Measurements from ENCODE around the gene SALL1. TPM values are rescaled to one million over a fixed set of nuclear protein-coding genes. Genes with fewer than 3 reads are reported as not detected.

Gene SALL1
- polyA plus RNA-seq, 1 experiment: 9.9 TPM

- H3K27me3 ChIP-seq (ENCODE audit: control insufficient read depth, insufficient read depth, low read length): peaks cover 17% of the 10 kb centered on the region
- TF ChIP-seq CTCF (IDR thresholded peaks at IDR 0.05; ENCODE audit: low read depth, low read length): no peak
- ChIA-PET CTCF (interaction anchor here (0.6 to 1.6 kb wide), 3 partner anchors 345 to 800 kb away, joined by 3 to 5 read pairs (median 3); no protein-coding TSS in a partner anchor), POLR2A (interaction anchor here (0.6 to 1.3 kb wide), 3 partner anchors 350 to 671 kb away, joined by 3 to 8 read pairs (median 3); no protein-coding TSS in a partner anchor)
- H3K27ac ChIP-seq (ENCODE audit: low read depth, low read length): peak overlapping the region; percentile 78
- peaks cover 8% of the 10 kb centered on the region; the same call in 1 of the 2 replicates for H3K9me3 ChIP-seq (ENCODE audit: control insufficient read depth, insufficient read depth, low read length)
- peak overlapping the region; percentile 82 for H3K4me3 ChIP-seq (ENCODE audit: low read depth, low read length)
- DNase-seq (ENCODE audit: low read depth, low spot score): no peak
Measured at GRCh38 chr16:51151435-51151960, 428 bp upstream of the SALL1 start.

- Histone ChIP-seq H3K9me3 (ENCODE audit: control insufficient read depth, insufficient read depth, low read length) (peaks cover 8% of the 10 kb centered on the region; the same call in 1 of the 2 replicates), H3K4me3 (ENCODE audit: low read depth, low read length) (peak overlapping the region; percentile 82), H3K27ac (ENCODE audit: low read depth, low read length) (peak overlapping the region; percentile 80), H3K27me3 (ENCODE audit: control insufficient read depth, insufficient read depth, low read length) (peaks cover 14% of the 10 kb centered on the region)
- TF ChIP-seq CTCF (IDR thresholded peaks at IDR 0.05; ENCODE audit: low read depth, low read length): no peak
- ChIA-PET CTCF (no interaction called here), POLR2A (interaction anchor here (0.6 kb wide), 1 partner anchor 693 kb away, joined by 4 read pairs; no protein-coding TSS in a partner anchor)
- DNase-seq (ENCODE audit: low read depth, low spot score): no peak
Measured at GRCh38 chr16:51150165-51150887, 744 bp downstream of the SALL1 start.

GRCh38 chr16:51149721-51150164 is 1.3 kb downstream of the SALL1 start:
- Histone ChIP-seq H3K4me3 (ENCODE audit: low read depth, low read length) (peak overlapping the region; percentile 82), H3K27me3 (ENCODE audit: control insufficient read depth, insufficient read depth, low read length) (peaks cover 9% of the 10 kb centered on the region), H3K9me3 (ENCODE audit: control insufficient read depth, insufficient read depth, low read length) (peaks cover 2% of the 10 kb centered on the region; the same call in 1 of the 2 replicates), H3K27ac (ENCODE audit: low read depth, low read length) (peak overlapping the region; percentile 65)
- ChIA-PET POLR2A (interaction anchor here (1.6 kb wide), 1 partner anchor 14 kb away, joined by 3 read pairs; no protein-coding TSS in a partner anchor), CTCF (no interaction called here)
- no peak for DNase-seq (ENCODE audit: low read depth, low spot score)
- no peak for TF ChIP-seq CTCF (IDR thresholded peaks at IDR 0.05; ENCODE audit: low read depth, low read length)

- peak overlapping the region; percentile 82 for H3K4me3 ChIP-seq (ENCODE audit: low read depth, low read length)
- CTCF ChIA-PET: no interaction called here
- DNase-seq (ENCODE audit: low read depth, low spot score): no peak
- TF ChIP-seq CTCF (IDR thresholded peaks at IDR 0.05; ENCODE audit: low read depth, low read length): no peak
- POLR2A ChIA-PET: interaction anchor here (1.6 kb wide), 1 partner anchor 15 kb away, joined by 3 read pairs; no protein-coding TSS in a partner anchor
- no peaks in the 10 kb centered on the region; the same call in 1 of the 2 replicates for H3K9me3 ChIP-seq (ENCODE audit: control insufficient read depth, insufficient read depth, low read length)
- H3K27ac ChIP-seq (ENCODE audit: low read depth, low read length): peak overlapping the region; percentile 65
- peaks cover 9% of the 10 kb centered on the region for H3K27me3 ChIP-seq (ENCODE audit: control insufficient read depth, insufficient read depth, low read length)
Measured at GRCh38 chr16:51149251-51149661, 1.8 kb downstream of the SALL1 start.
